HEK293 (cell line): ENCODE results near the gene AFF1.

Experiments used
- CTCF ChIA-PET: fragments of 350-600 bp; formaldehyde crosslinking; extraction: SDS; loops from one replicate; lab custom pipeline; 2021; ENCODE audit warnings: antibody characterized with exemption; lab: Yijun Ruan, JAX
- POLR2A ChIA-PET: fragments of 300-600 bp; formaldehyde crosslinking; extraction: SDS; loops from one replicate; lab custom pipeline; 2020; ENCODE audit warnings: antibody characterized with exemption, inconsistent platforms; lab: Yijun Ruan, JAX
- H3K27ac ChIP-seq: fragments of 200-500 bp; sonication (Bioruptor generic); 2 replicates; pipeline ENCODE4 v1.5.1; 2014; ENCODE audit warnings: low read depth, low read length, control low read depth, inconsistent platforms; ENCODE audit errors: extremely low read depth
- H3K36me3 ChIP-seq, 2 experiments: fragments of 200-500 bp in 1 of 2; sonication (Bioruptor generic) in 1 of 2; 1 replicate in 1 of 2; 2 replicates in 1 of 2; pipeline ENCODE4 v1.5.1; 2014 to 2017; ENCODE audit warnings: inconsistent platforms in 2 of 2, low read length in 2 of 2; ENCODE audit not compliant: control insufficient read depth in 2 of 2, insufficient read depth in 1 of 2
- H3K4me1 ChIP-seq: fragments of 200-500 bp; sonication (Bioruptor generic); 2 replicates; pipeline ENCODE4 v1.5.1; 2014; ENCODE audit warnings: mild to moderate bottlenecking, low read length, inconsistent platforms; ENCODE audit not compliant: control insufficient read depth, insufficient read depth
- H3K4me3 ChIP-seq: 2 replicates; pipeline ENCODE4 v1.5.1; 2011; ENCODE audit warnings: low read depth, mild to moderate bottlenecking, control low read depth, low read length, moderate library complexity
- H3K9me3 ChIP-seq: fragments of 200-500 bp; sonication (Bioruptor generic); 2 replicates; pipeline ENCODE4 v1.5.1; 2014; ENCODE audit warnings: low read depth, low read length, inconsistent platforms; ENCODE audit not compliant: control insufficient read depth, insufficient read depth
- GLIS2 ChIP-seq: fragments of 450-650 bp; formaldehyde crosslinking; IDR thresholded peaks from 2 replicates; pipeline ENCODE4 v1.5.1; 2016; ENCODE audit warnings: missing biosample characterization, missing genetic modification characterization
- ZNF157 ChIP-seq: fragments of 450-650 bp; formaldehyde crosslinking; IDR thresholded peaks from 2 replicates; pipeline ENCODE4 v1.5.1; 2016; ENCODE audit warnings: missing biosample characterization, missing genetic modification characterization
- ZNF175 ChIP-seq: fragments of 450-650 bp; formaldehyde crosslinking; IDR thresholded peaks from 2 replicates; pipeline ENCODE4 v1.5.1; 2016; ENCODE audit warnings: missing biosample characterization, missing genetic modification characterization
- ZNF211 ChIP-seq: fragments of 450-650 bp; formaldehyde crosslinking; IDR thresholded peaks from 2 replicates; pipeline ENCODE4 v1.5.1; 2016; ENCODE audit warnings: low read depth, missing biosample characterization, missing genetic modification characterization
- ZNF23 ChIP-seq: fragments of 450-650 bp; formaldehyde crosslinking; IDR thresholded peaks from 2 replicates; pipeline ENCODE4 v1.5.1; 2016; ENCODE audit warnings: missing biosample characterization, missing genetic modification characterization, borderline replicate concordance
- ZNF239 ChIP-seq: fragments of 450-650 bp; formaldehyde crosslinking; IDR thresholded peaks from 2 replicates; pipeline ENCODE4 v1.5.1; 2016; ENCODE audit warnings: missing biosample characterization, missing genetic modification characterization
- ZNF248 ChIP-seq: fragments of 450-650 bp; formaldehyde crosslinking; IDR thresholded peaks from 2 replicates; pipeline ENCODE4 v1.5.1; 2017; ENCODE audit warnings: missing biosample characterization, missing genetic modification characterization
- ZNF571 ChIP-seq: fragments of 450-650 bp; formaldehyde crosslinking; IDR thresholded peaks from 2 replicates; pipeline ENCODE4 v1.5.0; 2017; ENCODE audit warnings: missing biosample characterization, missing genetic modification characterization
- ZNF701 ChIP-seq: fragments of 450-650 bp; formaldehyde crosslinking; IDR thresholded peaks from 2 replicates; pipeline ENCODE4 v1.5.1; 2016; ENCODE audit warnings: missing biosample characterization, missing genetic modification characterization
- ZNF776 ChIP-seq: fragments of 450-650 bp; formaldehyde crosslinking; IDR thresholded peaks from 2 replicates; pipeline ENCODE4 v1.5.0; 2017; ENCODE audit warnings: missing biosample characterization, missing genetic modification characterization, borderline replicate concordance
- TF ChIP-seq, protein P1 (sequence below): fragments of 450-650 bp; formaldehyde crosslinking; IDR thresholded peaks from 2 replicates; pipeline ENCODE4 v1.5.0; 2017; ENCODE audit warnings: missing biosample characterization, missing genetic modification characterization, borderline replicate concordance
- TF ChIP-seq, protein P2 (sequence below): fragments of 450-650 bp; formaldehyde crosslinking; IDR thresholded peaks from 2 replicates; pipeline ENCODE4 v1.5.1; 2016; ENCODE audit warnings: missing biosample characterization, missing genetic modification characterization
- TF ChIP-seq, protein P3 (sequence below): fragments of 450-650 bp; formaldehyde crosslinking; IDR thresholded peaks from 2 replicates; pipeline ENCODE4 v1.5.1; 2016; ENCODE audit warnings: missing biosample characterization, missing genetic modification characterization
- TF ChIP-seq, protein P4 (sequence below): fragments of 450-650 bp; formaldehyde crosslinking; IDR thresholded peaks from 2 replicates; pipeline ENCODE4 v1.5.1; 2016; ENCODE audit warnings: missing biosample characterization, missing genetic modification characterization, borderline replicate concordance
- TF ChIP-seq, protein P5 (sequence below): fragments of 450-650 bp; formaldehyde crosslinking; IDR thresholded peaks from 2 replicates; pipeline ENCODE4 v1.5.1; 2016; ENCODE audit warnings: missing biosample characterization, missing genetic modification characterization
- TF ChIP-seq, protein P6 (sequence below): fragments of 450-650 bp; formaldehyde crosslinking; IDR thresholded peaks from 2 replicates; pipeline ENCODE4 v1.5.1; 2016; ENCODE audit warnings: missing biosample characterization, missing genetic modification characterization
- TF ChIP-seq, protein P7 (sequence below): fragments of 450-650 bp; formaldehyde crosslinking; IDR thresholded peaks from 2 replicates; pipeline ENCODE4 v1.5.1; 2017; ENCODE audit warnings: missing biosample characterization, missing genetic modification characterization

The AFF1 gene

DNA sequence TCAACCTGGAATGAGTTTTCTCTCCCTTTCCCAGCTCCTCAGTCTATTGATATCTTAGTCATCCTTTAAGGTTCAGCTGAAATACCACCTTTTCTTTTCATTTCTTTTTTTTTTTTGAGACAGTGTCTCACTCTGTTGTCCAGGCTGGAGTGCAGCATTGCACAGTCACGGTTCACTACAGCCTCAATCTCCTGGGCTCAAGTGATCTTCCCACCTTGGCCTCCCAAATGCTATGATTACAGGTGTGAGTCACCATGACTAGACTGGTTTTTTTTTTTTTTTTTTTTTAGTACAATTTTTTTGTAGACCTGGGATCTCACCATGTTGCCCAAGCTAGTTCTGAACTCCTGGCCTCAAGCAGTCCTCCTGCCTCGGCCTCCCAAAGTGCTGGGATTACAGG lies 28.9 kb downstream of the AFF1 start (continued):
- TF ChIP-seq, protein P1, sequence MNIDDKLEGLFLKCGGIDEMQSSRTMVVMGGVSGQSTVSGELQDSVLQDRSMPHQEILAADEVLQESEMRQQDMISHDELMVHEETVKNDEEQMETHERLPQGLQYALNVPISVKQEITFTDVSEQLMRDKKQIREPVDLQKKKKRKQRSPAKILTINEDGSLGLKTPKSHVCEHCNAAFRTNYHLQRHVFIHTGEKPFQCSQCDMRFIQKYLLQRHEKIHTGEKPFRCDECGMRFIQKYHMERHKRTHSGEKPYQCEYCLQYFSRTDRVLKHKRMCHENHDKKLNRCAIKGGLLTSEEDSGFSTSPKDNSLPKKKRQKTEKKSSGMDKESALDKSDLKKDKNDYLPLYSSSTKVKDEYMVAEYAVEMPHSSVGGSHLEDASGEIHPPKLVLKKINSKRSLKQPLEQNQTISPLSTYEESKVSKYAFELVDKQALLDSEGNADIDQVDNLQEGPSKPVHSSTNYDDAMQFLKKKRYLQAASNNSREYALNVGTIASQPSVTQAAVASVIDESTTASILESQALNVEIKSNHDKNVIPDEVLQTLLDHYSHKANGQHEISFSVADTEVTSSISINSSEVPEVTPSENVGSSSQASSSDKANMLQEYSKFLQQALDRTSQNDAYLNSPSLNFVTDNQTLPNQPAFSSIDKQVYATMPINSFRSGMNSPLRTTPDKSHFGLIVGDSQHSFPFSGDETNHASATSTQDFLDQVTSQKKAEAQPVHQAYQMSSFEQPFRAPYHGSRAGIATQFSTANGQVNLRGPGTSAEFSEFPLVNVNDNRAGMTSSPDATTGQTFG (tag by site-specific recombination), result no peak
- TF ChIP-seq, protein P2, sequence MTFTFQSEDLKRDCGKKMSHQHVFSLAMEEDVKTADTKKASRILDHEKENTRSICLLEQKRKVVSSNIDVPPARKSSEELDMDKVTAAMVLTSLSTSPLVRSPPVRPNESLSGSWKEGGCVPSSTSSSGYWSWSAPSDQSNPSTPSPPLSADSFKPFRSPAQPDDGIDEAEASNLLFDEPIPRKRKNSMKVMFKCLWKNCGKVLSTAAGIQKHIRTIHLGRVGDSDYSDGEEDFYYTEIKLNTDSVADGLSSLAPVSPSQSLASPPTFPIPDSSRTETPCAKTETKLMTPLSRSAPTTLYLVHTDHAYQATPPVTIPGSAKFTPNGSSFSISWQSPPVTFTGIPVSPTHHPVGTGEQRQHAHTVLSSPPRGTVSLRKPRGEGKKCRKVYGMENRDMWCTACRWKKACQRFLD, result no peak
- no peak for TF ChIP-seq ZNF157
- TF ChIP-seq GLIS2, result no peak
- no peak for TF ChIP-seq ZNF248 (tag by site-specific recombination)
- TF ChIP-seq, protein P3, sequence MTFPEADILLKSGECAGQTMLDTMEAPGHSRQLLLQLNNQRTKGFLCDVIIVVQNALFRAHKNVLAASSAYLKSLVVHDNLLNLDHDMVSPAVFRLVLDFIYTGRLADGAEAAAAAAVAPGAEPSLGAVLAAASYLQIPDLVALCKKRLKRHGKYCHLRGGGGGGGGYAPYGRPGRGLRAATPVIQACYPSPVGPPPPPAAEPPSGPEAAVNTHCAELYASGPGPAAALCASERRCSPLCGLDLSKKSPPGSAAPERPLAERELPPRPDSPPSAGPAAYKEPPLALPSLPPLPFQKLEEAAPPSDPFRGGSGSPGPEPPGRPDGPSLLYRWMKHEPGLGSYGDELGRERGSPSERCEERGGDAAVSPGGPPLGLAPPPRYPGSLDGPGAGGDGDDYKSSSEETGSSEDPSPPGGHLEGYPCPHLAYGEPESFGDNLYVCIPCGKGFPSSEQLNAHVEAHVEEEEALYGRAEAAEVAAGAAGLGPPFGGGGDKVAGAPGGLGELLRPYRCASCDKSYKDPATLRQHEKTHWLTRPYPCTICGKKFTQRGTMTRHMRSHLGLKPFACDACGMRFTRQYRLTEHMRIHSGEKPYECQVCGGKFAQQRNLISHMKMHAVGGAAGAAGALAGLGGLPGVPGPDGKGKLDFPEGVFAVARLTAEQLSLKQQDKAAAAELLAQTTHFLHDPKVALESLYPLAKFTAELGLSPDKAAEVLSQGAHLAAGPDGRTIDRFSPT (tag by site-specific recombination), result no peak
- TF ChIP-seq, protein P4, sequence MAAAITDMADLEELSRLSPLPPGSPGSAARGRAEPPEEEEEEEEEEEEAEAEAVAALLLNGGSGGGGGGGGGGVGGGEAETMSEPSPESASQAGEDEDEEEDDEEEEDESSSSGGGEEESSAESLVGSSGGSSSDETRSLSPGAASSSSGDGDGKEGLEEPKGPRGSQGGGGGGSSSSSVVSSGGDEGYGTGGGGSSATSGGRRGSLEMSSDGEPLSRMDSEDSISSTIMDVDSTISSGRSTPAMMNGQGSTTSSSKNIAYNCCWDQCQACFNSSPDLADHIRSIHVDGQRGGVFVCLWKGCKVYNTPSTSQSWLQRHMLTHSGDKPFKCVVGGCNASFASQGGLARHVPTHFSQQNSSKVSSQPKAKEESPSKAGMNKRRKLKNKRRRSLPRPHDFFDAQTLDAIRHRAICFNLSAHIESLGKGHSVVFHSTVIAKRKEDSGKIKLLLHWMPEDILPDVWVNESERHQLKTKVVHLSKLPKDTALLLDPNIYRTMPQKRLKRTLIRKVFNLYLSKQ (tag by site-specific recombination), result no peak
- TF ChIP-seq ZNF239, result no peak
- no peak for TF ChIP-seq ZNF23 (tag by site-specific recombination)
- TF ChIP-seq, protein P5, sequence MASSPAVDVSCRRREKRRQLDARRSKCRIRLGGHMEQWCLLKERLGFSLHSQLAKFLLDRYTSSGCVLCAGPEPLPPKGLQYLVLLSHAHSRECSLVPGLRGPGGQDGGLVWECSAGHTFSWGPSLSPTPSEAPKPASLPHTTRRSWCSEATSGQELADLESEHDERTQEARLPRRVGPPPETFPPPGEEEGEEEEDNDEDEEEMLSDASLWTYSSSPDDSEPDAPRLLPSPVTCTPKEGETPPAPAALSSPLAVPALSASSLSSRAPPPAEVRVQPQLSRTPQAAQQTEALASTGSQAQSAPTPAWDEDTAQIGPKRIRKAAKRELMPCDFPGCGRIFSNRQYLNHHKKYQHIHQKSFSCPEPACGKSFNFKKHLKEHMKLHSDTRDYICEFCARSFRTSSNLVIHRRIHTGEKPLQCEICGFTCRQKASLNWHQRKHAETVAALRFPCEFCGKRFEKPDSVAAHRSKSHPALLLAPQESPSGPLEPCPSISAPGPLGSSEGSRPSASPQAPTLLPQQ (tag by site-specific recombination), result no peak
- no peak for TF ChIP-seq ZNF776 (tag by site-specific recombination)
- TF ChIP-seq ZNF211 (tag by site-specific recombination), result no peak
- no peak for TF ChIP-seq ZNF571
- no peak for TF ChIP-seq ZNF701 (tag by site-specific recombination)
- TF ChIP-seq, protein P6, sequence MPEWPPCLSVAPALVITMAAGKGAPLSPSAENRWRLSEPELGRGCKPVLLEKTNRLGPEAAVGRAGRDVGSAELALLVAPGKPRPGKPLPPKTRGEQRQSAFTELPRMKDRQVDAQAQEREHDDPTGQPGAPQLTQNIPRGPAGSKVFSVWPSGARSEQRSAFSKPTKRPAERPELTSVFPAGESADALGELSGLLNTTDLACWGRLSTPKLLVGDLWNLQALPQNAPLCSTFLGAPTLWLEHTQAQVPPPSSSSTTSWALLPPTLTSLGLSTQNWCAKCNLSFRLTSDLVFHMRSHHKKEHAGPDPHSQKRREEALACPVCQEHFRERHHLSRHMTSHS, result no peak

DNA sequence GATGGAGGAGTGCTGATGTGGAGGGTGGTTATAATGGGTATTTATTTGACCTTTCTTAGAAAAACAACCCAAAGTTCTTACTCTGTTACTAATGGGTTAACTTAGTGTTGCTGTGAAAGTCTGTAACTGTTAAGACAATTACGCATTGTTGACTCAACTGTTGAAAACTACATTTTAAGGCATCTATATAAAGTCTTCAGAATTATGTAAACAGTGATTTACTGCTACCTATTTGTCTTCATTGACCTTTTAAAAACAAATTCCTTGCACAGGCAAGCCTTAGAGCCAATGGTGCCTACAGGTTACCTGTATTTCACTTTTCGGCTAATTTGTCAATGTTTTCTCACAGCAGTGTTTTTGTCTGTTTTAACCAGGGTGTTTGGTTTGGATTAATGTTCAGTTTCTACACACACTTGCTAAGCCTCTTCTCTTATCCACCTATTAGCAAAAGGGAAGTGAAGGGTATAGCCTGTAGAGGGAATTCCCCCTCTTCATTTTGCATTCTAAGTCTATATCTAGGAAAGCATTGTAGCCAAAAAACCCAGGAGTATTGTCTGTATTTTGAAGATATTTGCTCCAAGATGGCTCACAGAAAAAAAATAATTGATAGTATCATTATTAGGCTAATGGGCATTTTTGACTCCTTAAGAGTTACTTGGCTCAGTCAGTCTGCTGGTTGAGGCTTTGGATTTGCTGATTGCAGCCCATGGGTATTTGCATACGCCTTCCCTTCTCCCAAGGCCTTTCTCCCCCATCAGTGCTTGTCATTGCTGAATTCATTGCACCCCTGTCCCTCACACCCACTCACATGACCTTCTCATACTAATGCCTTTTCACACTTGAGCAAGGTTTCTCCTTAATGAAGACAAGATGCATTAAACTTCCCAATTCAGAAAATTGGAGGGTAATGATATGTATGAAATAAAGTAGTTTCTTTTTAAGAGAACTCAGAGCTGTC lies 30.5 kb downstream of the AFF1 start:
- no peak overlapping the region for H3K27ac ChIP-seq
- POLR2A ChIA-PET, result no interaction called here
- no peak for TF ChIP-seq ZNF175
- TF ChIP-seq, protein P7, sequence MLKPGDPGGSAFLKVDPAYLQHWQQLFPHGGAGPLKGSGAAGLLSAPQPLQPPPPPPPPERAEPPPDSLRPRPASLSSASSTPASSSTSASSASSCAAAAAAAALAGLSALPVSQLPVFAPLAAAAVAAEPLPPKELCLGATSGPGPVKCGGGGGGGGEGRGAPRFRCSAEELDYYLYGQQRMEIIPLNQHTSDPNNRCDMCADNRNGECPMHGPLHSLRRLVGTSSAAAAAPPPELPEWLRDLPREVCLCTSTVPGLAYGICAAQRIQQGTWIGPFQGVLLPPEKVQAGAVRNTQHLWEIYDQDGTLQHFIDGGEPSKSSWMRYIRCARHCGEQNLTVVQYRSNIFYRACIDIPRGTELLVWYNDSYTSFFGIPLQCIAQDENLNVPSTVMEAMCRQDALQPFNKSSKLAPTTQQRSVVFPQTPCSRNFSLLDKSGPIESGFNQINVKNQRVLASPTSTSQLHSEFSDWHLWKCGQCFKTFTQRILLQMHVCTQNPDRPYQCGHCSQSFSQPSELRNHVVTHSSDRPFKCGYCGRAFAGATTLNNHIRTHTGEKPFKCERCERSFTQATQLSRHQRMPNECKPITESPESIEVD (tag by site-specific recombination), result peak; percentile 90
- TF ChIP-seq, all 188 proteins: peak for 1
- H3K4me3 ChIP-seq, result no peak overlapping the region
- peaks cover 18% of the 10 kb centered on the region for H3K4me1 ChIP-seq
- H3K36me3 ChIP-seq, result no peaks in the 10 kb centered on the region
- H3K9me3 ChIP-seq, result no peaks in the 10 kb centered on the region
- CTCF ChIA-PET, result no interaction called here
